Lung (tissue), 12 donors: ENCODE data around the gene GRID1. TPM values are rescaled to one million over a fixed set of nuclear protein-coding genes. Genes with fewer than 3 reads are reported as not detected.

ENCODE experiments used
- ATAC-seq: fragments of 200-7000 bp; cut with Tn5 transposase; one replicate; pipeline ENCODE4 v1.9.1; 2020; ENCODE audit warnings: moderate number of reproducible peaks; ENCODE audit not compliant: insufficient read depth, low FRiP score
- DNase-seq, 3 donors: peaks; one replicate each; pipeline ENCODE4 v3.0.0-alpha.2; 2013 to 2017
- H3K27ac ChIP-seq, 2 donors: one replicate each; pipeline ENCODE4 v1.5.1; 2013; ENCODE audit warnings: mild to moderate bottlenecking in 2 of 2, moderate library complexity in 2 of 2, control low read depth in 1 of 2, inconsistent platforms in 1 of 2, low read depth in 1 of 2, low read length in 1 of 2
- H3K27me3 ChIP-seq, 3 donors: one replicate each; pipeline ENCODE4 v1.5.1; 2013; ENCODE audit warnings: low read length in 2 of 3; ENCODE audit not compliant: control insufficient read depth in 3 of 3, insufficient read depth in 3 of 3
- H3K36me3 ChIP-seq, 4 donors: one replicate each; pipeline ENCODE4 v1.5.1; 2013; ENCODE audit warnings: low read length in 4 of 4, mild to moderate bottlenecking in 1 of 4, moderate library complexity in 1 of 4; ENCODE audit not compliant: control insufficient read depth in 4 of 4, insufficient read depth in 4 of 4
- H3K4me1 ChIP-seq, 5 donors: one replicate each; pipeline ENCODE4 v1.5.1; 2013; ENCODE audit warnings: low read length in 5 of 5, mild to moderate bottlenecking in 2 of 5, moderate library complexity in 1 of 5; ENCODE audit not compliant: control insufficient read depth in 5 of 5, insufficient read depth in 5 of 5
- H3K4me3 ChIP-seq: one replicate; pipeline ENCODE4 v1.5.1; 2013; ENCODE audit warnings: mild to moderate bottlenecking, control low read depth, moderate library complexity
- H3K9ac ChIP-seq, 2 donors: one replicate each; pipeline ENCODE4 v1.5.1; 2013; ENCODE audit warnings: low read length in 2 of 2, control low read depth in 1 of 2; ENCODE audit not compliant: insufficient read depth in 1 of 2
- H3K9me3 ChIP-seq, 4 donors: one replicate each; pipeline ENCODE4 v1.5.1; 2013; ENCODE audit warnings: low read length in 3 of 4, mild to moderate bottlenecking in 1 of 4, moderate library complexity in 1 of 4; ENCODE audit not compliant: control insufficient read depth in 4 of 4, insufficient read depth in 3 of 4
- CTCF ChIP-seq: IDR thresholded peaks from 2 replicates; pipeline ENCODE4 v1.5.1; 2012; ENCODE audit warnings: mild to moderate bottlenecking; ENCODE audit errors: control extremely low read depth, extremely low read depth
- WGBS, 2 donors: extraction: QIAGEN DNeasy Blood & Tissue Kit; methylation state at CpG; one replicate each; pipeline ENCODE4 v1.1.7; 2013; 5-methylcytosine and 5-hydroxymethylcytosine counted together
- polyA plus RNA-seq, 2 donors: library from polyadenylated mRNA; stranded (reverse); fragments of 200-250 nt; gene quantifications; one replicate each; pipeline ENCODE4 v1.2.1, GENCODE V29; 2013
- total RNA-seq, 2 donors: library from RNA; depleted of rRNA in 1 of 2; stranded (reverse); fragments of >200 nt in 1 of 2; gene quantifications; one replicate each; pipeline ENCODE4 v1.2.1, GENCODE V29; 2014 to 2021
- donor health status: control.
- donor health status: control.
- donor health status: Bipolar disorder and iron deficiency.
- donor health status: healthy.
- donor health status: DM: yes; HTN: yes; CAD: no.

Gene GRID1
- total and polyA plus RNA-seq, 4 donors = 1.1 to 3.6 (median 2.2) TPM

DNA sequence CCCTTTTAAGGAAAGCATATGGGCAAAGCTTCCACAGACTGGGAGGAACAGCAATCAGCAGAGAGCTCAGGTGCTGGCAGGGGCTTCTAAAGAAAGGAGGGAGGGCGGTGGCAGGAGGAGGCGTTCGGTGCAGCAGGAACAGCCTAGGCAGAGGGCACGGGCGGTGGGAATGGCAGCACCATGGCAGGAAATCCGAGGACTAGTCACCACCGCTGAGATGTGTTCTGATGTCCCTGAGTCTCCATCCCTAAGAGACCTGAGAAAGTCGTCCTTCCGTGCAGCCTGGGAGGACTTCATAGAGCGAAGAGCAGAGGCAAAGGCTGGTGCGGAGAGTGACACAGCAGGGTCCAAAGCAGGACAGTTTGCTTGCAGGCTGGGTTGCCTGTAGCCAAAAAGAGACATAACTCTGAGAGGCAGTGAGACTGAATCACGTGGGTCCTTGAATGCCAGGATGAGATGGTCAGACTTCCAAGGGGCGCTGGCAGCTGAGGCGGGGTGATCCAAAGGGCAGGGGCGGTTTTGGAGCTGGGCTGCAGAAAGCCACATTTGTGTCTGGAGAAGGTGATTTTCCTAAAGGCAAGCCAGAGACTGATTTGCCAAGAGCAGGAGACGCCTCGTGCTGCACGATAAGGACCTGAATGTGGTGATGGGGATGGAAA, 35.8 kb upstream of the GRID1 start:
- Histone ChIP-seq H3K36me3 (no peaks in the 10 kb centered on the region), H3K27me3 (peaks cover 0 to 42% (median 29%) of the 10 kb centered on the region in 3 donors), H3K9ac (no peak overlapping the region), H3K9me3 (peaks cover 0 to 6% (median 0%) of the 10 kb centered on the region in 4 donors), H3K4me3 (no peak overlapping the region), H3K4me1 (peaks cover 0 to 13% (median 3%) of the 10 kb centered on the region in 5 donors), H3K27ac (no peak overlapping the region)
- no peak for TF ChIP-seq CTCF
- ATAC-seq (no peak), DNase-seq (no peak)
- WGBS, 2 donors = 29 to 33% methylated on average over 18 of the region's 18 CpGs

DNA sequence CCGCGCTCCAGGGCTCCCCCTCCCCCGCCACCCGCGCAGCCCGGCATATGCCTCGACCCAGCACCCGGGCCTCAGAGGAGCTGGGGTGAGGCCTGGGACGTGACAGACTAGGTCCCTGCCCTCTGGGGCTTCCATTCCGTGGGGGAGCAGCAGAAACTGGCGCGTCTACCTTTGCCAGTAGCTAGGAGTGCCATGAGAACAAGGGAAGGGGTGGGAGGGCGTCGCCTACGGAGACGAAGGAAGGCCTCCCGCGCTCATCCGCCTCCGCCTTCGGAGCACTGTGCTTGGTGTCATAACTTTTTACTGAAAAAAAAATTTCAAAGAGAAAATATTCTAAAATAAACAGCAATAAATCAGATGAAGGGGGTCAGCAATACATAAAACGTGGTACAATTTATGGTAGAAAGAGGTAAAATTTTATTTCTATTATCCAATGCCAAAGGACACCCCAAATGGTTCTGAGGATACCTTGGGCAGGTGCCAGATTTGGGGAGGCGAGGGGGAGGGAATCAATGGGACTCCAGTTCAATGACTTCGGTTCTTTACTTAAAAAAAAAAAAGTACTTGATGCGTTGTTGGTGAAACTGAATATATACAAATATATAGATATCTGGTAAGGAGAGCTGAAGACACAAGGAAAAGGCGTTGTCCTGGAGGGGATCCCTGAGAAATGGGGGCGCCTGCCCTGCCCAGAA, 35.1 kb upstream of the GRID1 start:
- H3K27me3 ChIP-seq = peaks cover 0 to 46% (median 36%) of the 10 kb centered on the region in 3 donors
- H3K4me3 ChIP-seq = no peak overlapping the region
- no peaks in the 10 kb centered on the region for H3K36me3 ChIP-seq
- H3K4me1 ChIP-seq = peaks cover 0 to 13% (median 3%) of the 10 kb centered on the region in 5 donors
- H3K27ac ChIP-seq = no peak overlapping the region
- H3K9me3 ChIP-seq = peaks cover 0 to 6% (median 0%) of the 10 kb centered on the region in 4 donors
- H3K9ac ChIP-seq = no peak overlapping the region
- 11 to 13% methylated on average over 23 to 27 of the region's 27 CpGs for WGBS, 2 donors
- TF ChIP-seq CTCF = no peak
- ATAC-seq (no peak), DNase-seq (no peak)

- peak overlapping the region in 1 of 2 donors; percentile 81 for H3K27ac ChIP-seq
- 1 to 2% methylated on average over 51 to 76 of the region's 76 CpGs for WGBS, 2 donors
Measured at GRCh38 chr10:86400705-86401587, 34.4 kb upstream of the GRID1 start.

More at GRCh38 chr10:86400705-86401587, 34.4 kb upstream of the GRID1 start:
- Histone ChIP-seq H3K36me3 (no peaks in the 10 kb centered on the region), H3K4me3 (peak overlapping the region; percentile 36), H3K9ac (no peak overlapping the region), H3K9me3 (peaks cover 0 to 6% (median 0%) of the 10 kb centered on the region in 4 donors), H3K4me1 (peaks cover 0 to 13% (median 3%) of the 10 kb centered on the region in 5 donors), H3K27me3 (peaks cover 0 to 54% (median 41%) of the 10 kb centered on the region in 3 donors)
- peak; percentile 23 for ATAC-seq
- no peak for TF ChIP-seq CTCF
- peak in 2 of 3 donors; percentile 12 to 36 for DNase-seq
